A673 (cell line): ENCODE measurements around the gene DGKH. TPM values are rescaled to one million over a fixed set of nuclear protein-coding genes. Genes with fewer than 3 reads are reported as not detected.

Experiments
- BruUV-seq: library from RNA; stranded (reverse); fragments of 400-500 nt; replicated peaks from 2 replicates; lab custom pipeline; 2021; lab: Mats Ljungman, UMichigan
- CTCF ChIA-PET: fragments of 300-600 bp; sonication (Branson Sonifier 250); formaldehyde crosslinking; loops from one replicate; lab custom pipeline; 2022; ENCODE audit warnings: antibody characterized with exemption; lab: Charles Lee
- POLR2A ChIA-PET: fragments of 300-600 bp; sonication (Branson Sonifier 250); formaldehyde crosslinking; loops from one replicate; lab custom pipeline; 2022; ENCODE audit warnings: antibody characterized with exemption; ENCODE audit not compliant: low non-redundant PET; lab: Charles Lee
- DNase-seq: peaks from one replicate; pipeline ENCODE4 v3.0.0-alpha.2; 2015; ENCODE audit warnings: low spot score
- H3K27ac ChIP-seq: fragments of 200-600 bp; sonication (generic); 2 replicates; pipeline ENCODE4 v1.5.1; 2016; ENCODE audit warnings: mixed run types, low read depth, mild to moderate bottlenecking, mixed read lengths, antibody characterized with exemption, low read length; ENCODE audit not compliant: poor library complexity, severe bottlenecking
- H3K27me3 ChIP-seq: fragments of 200-600 bp; sonication (generic); replicated peaks from 2 replicates; pipeline ENCODE4 v1.6.1; 2017; ENCODE audit warnings: mixed run types, low read depth, mild to moderate bottlenecking, mixed read lengths, antibody characterized with exemption, low read length; ENCODE audit not compliant: insufficient read depth, poor library complexity
- H3K36me3 ChIP-seq: fragments of 200-600 bp; sonication (generic); 2 replicates; pipeline ENCODE4 v1.6.1; 2016; ENCODE audit warnings: mixed run types, mild to moderate bottlenecking, mixed read lengths, antibody characterized with exemption, low read length; ENCODE audit not compliant: insufficient read depth, poor library complexity, severe bottlenecking
- H3K4me1 ChIP-seq: fragments of 200-600 bp; sonication (generic); 2 replicates; pipeline ENCODE4 v1.6.1; 2017; ENCODE audit warnings: mixed run types, mild to moderate bottlenecking, mixed read lengths, antibody characterized with exemption, low read length; ENCODE audit not compliant: insufficient read depth, poor library complexity, severe bottlenecking
- H3K4me3 ChIP-seq: fragments of 200-600 bp; sonication (generic); 2 replicates; pipeline ENCODE4 v1.5.1; 2016; ENCODE audit warnings: low read depth, mixed run types, mild to moderate bottlenecking, mixed read lengths, low read length; ENCODE audit not compliant: poor library complexity, severe bottlenecking
- H3K9me3 ChIP-seq: fragments of 200-600 bp; sonication (generic); 2 replicates; pipeline ENCODE4 v1.6.1; 2016; ENCODE audit warnings: mixed run types, low read depth, mild to moderate bottlenecking, mixed read lengths, antibody characterized with exemption, low read length; ENCODE audit not compliant: poor library complexity, severe bottlenecking
- CTCF ChIP-seq: fragments of 300-800, 200-600 bp; sonication (generic); conservative IDR thresholded peaks from 2 replicates; pipeline ENCODE4 v1.5.1; 2017; ENCODE audit warnings: low read depth, mild to moderate bottlenecking, antibody characterized with exemption, low read length, moderate library complexity, mixed read lengths
- EZH2 ChIP-seq: fragments of 200-600 bp; sonication (generic); IDR thresholded peaks from 2 replicates; pipeline ENCODE4 v1.6.1; 2017; ENCODE audit warnings: borderline replicate concordance, low read depth, mild to moderate bottlenecking, mixed read lengths, antibody characterized with exemption, low read length; ENCODE audit not compliant: poor library complexity, severe bottlenecking
- intact Hi-C: fragments of 100-400 bp; cut with micrococcal nuclease; formaldehyde crosslinking; loops from one replicate; pipeline ENCODE4 v1.10.0; 2022; ENCODE audit not compliant: unreplicated experiment
- total RNA-seq: library from RNA; stranded (reverse); gene quantifications from 2 replicates; pipeline ENCODE4 v1.2.3, GENCODE V29; 2021

DGKH gene
- total RNA-seq, 1 experiment from 2014 or later = 13.8 TPM

GRCh38 chr13:42229287-42229686, 180.8 kb downstream of the DGKH start:
- H3K27ac ChIP-seq = no peak overlapping the region
- H3K4me1 ChIP-seq = peaks cover 19% of the 10 kb centered on the region
- ChIA-PET POLR2A (no interaction called here), CTCF (no interaction called here)
- BruUV-seq = no TSS peak
- DNase-seq = no peak
- TF ChIP-seq CTCF = no peak
- TF ChIP-seq EZH2 = no peak
- no peaks in the 10 kb centered on the region for H3K9me3 ChIP-seq
- H3K36me3 ChIP-seq = no peaks in the 10 kb centered on the region
- H3K27me3 ChIP-seq = no peaks in the 10 kb centered on the region
- intact Hi-C loops = no loop called here
- no peak overlapping the region for H3K4me3 ChIP-seq

- no TSS peak for BruUV-seq
- DNase-seq = peak; percentile 52
- intact Hi-C loops = no loop called here
- no peaks in the 10 kb centered on the region for H3K9me3 ChIP-seq
- no peak overlapping the region for H3K27ac ChIP-seq
- CTCF ChIA-PET = no interaction called here
- H3K27me3 ChIP-seq = no peaks in the 10 kb centered on the region
- POLR2A ChIA-PET = no interaction called here
- no peaks in the 10 kb centered on the region for H3K36me3 ChIP-seq
- H3K4me1 ChIP-seq = peaks cover 19% of the 10 kb centered on the region
- H3K4me3 ChIP-seq = no peak overlapping the region
- TF ChIP-seq EZH2 (no peak), CTCF (no peak)
Observed at GRCh38 chr13:42232671-42233070, 184.2 kb downstream of the DGKH start.

- no peak for DNase-seq
- TF ChIP-seq CTCF = no peak
- TF ChIP-seq EZH2 = no peak
- Histone ChIP-seq H3K4me3 (no peak overlapping the region), H3K36me3 (no peaks in the 10 kb centered on the region), H3K9me3 (no peaks in the 10 kb centered on the region), H3K27ac (no peak overlapping the region), H3K4me1 (peaks cover 9% of the 10 kb centered on the region), H3K27me3 (no peaks in the 10 kb centered on the region)
- intact Hi-C loops = no loop called here
- BruUV-seq = no TSS peak
- CTCF ChIA-PET = no interaction called here
- POLR2A ChIA-PET = no interaction called here
Observed at GRCh38 chr13:42233726-42234125, 185.3 kb downstream of the DGKH start.
